ENCODE measurements around the gene IHH. TPM values are rescaled to one million over a fixed set of nuclear protein-coding genes. Genes with fewer than 3 reads are reported as not detected.
A peak's percentile ranks its signal among the peaks of the same experiment; 100 is the strongest.

Gene IHH
- under 1 TPM in 2 of 10 donors, not detected in 8; 0.13 to 0.16 TPM for polyA plus RNA-seq (ENCODE audit: insufficient read length in 10 of 10)
- long read RNA-seq, donor 1: 0 reads
- long read RNA-seq, donor 2: 0 reads
- long read RNA-seq, donor 3: 0 reads
- long read RNA-seq, donor 4: 0 reads
- long read RNA-seq, donor 5: 0 reads
- long read RNA-seq, donor 6: 0 reads
- long read RNA-seq, donor 7: 0 reads
- long read RNA-seq, donor 8: 0 reads
- long read RNA-seq, donor 9: 0 reads

- DNase-seq: peak in 1 of 3 donors; percentile 21
Measured at GRCh38 chr2:219060821-219061791, at the start of gene IHH. Gene IHH, minus strand, starts transcription at chr2:219060921. Its CDS starts 454 bp downstream, at chr2:219060467.

GRCh38 chr2:219109471-219109870 is 48.8 kb upstream of the IHH start:
- DNase-seq: no peak

- no peak for DNase-seq
Measured at GRCh38 chr2:219107758-219108157, 47.0 kb upstream of the IHH start.

- DNase-seq: no peak
Measured at GRCh38 chr2:219106251-219106650, 45.5 kb upstream of the IHH start.

GRCh38 chr2:219104107-219105035 is 43.6 kb upstream of the IHH start:
- no peak for DNase-seq

- DNase-seq: no peak
Measured at GRCh38 chr2:219099329-219099728, 38.6 kb upstream of the IHH start.

GRCh38 chr2:219095406-219095935 is 34.8 kb upstream of the IHH start:
- no peak for DNase-seq

GRCh38 chr2:219094171-219094570 is 33.5 kb upstream of the IHH start:
- DNase-seq: no peak

GRCh38 chr2:219090436-219091299 is 29.9 kb upstream of the IHH start:
- no peak for DNase-seq

- DNase-seq: no peak
Measured at GRCh38 chr2:219089330-219089729, 28.6 kb upstream of the IHH start.

- no peak for DNase-seq
Measured at GRCh38 chr2:219087848-219088247, 27.1 kb upstream of the IHH start.

- peak in 1 of 3 donors; percentile 7 for DNase-seq
Measured at GRCh38 chr2:219087361-219087760, 26.6 kb upstream of the IHH start.

- DNase-seq: no peak
Measured at GRCh38 chr2:219086196-219086595, 25.5 kb upstream of the IHH start.

- DNase-seq: no peak
Measured at GRCh38 chr2:219084791-219085190, 24.1 kb upstream of the IHH start.

GRCh38 chr2:219082332-219082958 is 21.7 kb upstream of the IHH start:
- DNase-seq: no peak

- no peak for DNase-seq
Measured at GRCh38 chr2:219081701-219082331, 21.1 kb upstream of the IHH start.

GRCh38 chr2:219081096-219081495 is 20.4 kb upstream of the IHH start:
- DNase-seq: no peak

GRCh38 chr2:219079417-219079816 is 18.7 kb upstream of the IHH start:
- no peak for DNase-seq

- no peak for DNase-seq
Measured at GRCh38 chr2:219078951-219079350, 18.2 kb upstream of the IHH start.

- no peak for DNase-seq
Measured at GRCh38 chr2:219078126-219078525, 17.4 kb upstream of the IHH start.

All from muscle of back (tissue), 13 donors.